SK-N-SH (cell line): Measurements from ENCODE around the gene LINS1.

Source experiments
- EZH2phosphoT487 ChIP-seq: fragments of 200-600 bp; sonication (generic); IDR thresholded peaks from 2 replicates; pipeline ENCODE4 v1.6.1; 2017; ENCODE audit warnings: low read depth, mixed run types, mild to moderate bottlenecking, antibody characterized with exemption, moderate library complexity, borderline replicate concordance
- FOSL2 ChIP-seq: IDR thresholded peaks from 2 replicates; pipeline ENCODE4 v1.4.0; 2012; ENCODE audit warnings: low read depth, mild to moderate bottlenecking, moderate library complexity, borderline replicate concordance

- TF ChIP-seq FOSL2: no peak
- no peak for TF ChIP-seq EZH2phosphoT487
These were observed 43.7 kb upstream of the LINS1 start for GRCh38 chr15:100645671-100646070.
